ENCODE measurements around the gene PLCB1.
"Not testable (repeated sequence)": the region's sequence is repeated elsewhere in the genome, so short reads cannot be mapped to it uniquely, and the experiment has no call there.

DNA sequence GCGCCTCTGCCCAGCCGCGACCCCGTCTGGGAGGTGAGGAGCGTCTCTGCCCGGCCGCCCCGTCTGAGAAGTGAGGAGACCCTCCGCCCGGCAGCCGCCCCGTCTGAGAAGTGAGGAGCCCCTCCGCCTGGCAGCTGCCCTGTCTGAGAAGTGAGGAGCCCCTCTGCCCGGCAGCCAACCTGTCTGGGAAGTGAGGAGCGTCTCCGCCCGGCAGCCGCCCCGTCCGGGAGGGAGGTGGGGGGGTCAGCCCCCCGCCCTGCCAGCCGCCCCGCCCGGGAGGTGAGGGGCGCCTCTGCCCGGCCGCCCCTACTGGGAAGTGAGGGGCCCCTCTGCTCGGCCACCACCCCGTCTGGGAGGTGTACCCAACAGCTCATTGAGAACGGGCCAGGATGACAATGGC is 512.4 kb downstream of the PLCB1 start:
- not testable (repeated sequence) for TF ChIP-seq POLR2AphosphoS5 (IDR thresholded peaks at IDR 0.05; ENCODE audit: borderline replicate concordance, low read depth, low read length); EZH2 (IDR thresholded peaks at IDR 0.05); FOXP2 (optimal IDR thresholded peaks at IDR 0.05; ENCODE audit: control extremely low read depth, extremely low read length, insufficient read depth)

Measured in SK-N-MC (cell line).